Measurements from ENCODE around the gene NOL8.

NOL8 gene

DNA sequence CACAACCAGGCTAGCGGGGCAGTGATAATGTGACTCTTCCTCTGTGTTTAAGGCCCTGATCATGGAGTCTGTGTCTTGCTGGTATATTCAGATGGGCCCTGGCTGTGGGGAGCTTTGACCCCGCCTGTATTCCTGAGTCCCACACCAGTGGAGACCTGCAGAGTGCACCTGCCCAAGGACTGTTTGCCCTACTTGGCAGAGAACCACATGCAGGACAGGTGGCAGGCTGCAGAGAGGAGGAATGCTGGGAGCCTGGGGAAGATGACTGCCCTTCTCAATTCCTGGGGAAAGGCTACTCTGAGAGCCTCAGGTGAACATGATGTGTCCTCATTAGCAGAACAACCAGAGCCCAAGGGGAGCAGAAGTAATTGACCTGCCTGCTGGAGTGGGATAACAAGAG is 67.8 kb downstream of the NOL8 start:
- H3K9ac ChIP-seq (ENCODE audit: low read length) = no peak overlapping the region
- H3K27ac ChIP-seq (ENCODE audit: low read depth, low read length) = no peak overlapping the region
- no peaks in the 10 kb centered on the region for H3K27me3 ChIP-seq (ENCODE audit: control insufficient read depth in 1 of 2, insufficient read depth in 2 of 2, low read length in 2 of 2)
- H3K36me3 ChIP-seq (ENCODE audit: insufficient read depth, low read length) = peaks cover 92% of the 10 kb centered on the region
- no peaks in the 10 kb centered on the region for H3K4me1 ChIP-seq (ENCODE audit: insufficient read depth, low read length)
- no peaks in the 10 kb centered on the region for H3K9me3 ChIP-seq (ENCODE audit: low read length)
- H3K4me3 ChIP-seq (ENCODE audit: low read depth in 1 of 2, low read length in 2 of 2) = no peak overlapping the region

DNA sequence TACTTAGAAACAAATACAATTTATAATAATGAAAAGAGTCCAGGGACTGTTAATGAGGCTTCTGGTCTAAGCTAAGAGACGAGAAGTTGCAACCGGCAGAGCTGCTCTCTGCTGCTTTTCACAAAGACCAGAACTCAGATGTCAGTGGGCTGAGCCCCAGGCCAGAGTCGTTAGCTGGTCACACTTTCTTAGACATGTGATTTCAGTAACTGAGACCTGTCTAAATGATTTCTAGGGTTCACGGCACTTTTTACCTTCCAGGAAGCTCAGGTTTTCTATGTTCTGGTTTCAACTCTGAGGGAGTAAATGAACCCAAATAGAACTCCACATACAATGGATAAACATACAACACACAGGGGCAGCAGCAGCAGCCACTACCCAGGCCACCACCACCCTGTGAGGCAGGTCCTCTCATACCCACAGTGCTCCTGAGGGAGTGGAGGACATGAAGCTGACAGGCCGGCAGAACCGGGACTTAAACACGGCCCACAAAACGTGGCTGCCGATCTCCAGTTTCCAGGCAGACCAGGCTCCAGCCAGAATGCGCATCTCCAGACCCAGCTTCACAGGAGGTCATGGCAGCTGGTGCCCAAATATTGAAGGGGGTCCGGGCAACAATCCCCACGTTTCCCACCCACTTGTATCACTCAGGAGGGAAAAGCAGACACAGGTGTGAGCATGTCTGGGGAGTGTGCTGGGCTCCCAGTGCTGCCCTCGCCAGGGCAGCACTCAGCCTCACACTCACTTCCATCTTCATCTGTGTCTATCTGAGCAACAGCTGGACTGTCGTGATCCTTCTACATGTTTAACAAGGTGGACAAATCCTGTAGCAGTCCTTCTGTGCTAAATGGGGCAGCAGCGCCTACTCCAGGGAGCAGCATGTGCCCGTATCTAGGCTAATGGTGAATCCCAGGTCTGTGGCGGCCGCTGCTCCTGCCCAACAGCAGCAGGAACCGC is 70.5 kb downstream of the NOL8 start:
- peaks cover 94% of the 10 kb centered on the region for H3K36me3 ChIP-seq (ENCODE audit: insufficient read depth, low read length)
- no peaks in the 10 kb centered on the region for H3K27me3 ChIP-seq (ENCODE audit: control insufficient read depth in 1 of 2, insufficient read depth in 2 of 2, low read length in 2 of 2)
- no peaks in the 10 kb centered on the region for H3K9me3 ChIP-seq (ENCODE audit: low read length)

DNA sequence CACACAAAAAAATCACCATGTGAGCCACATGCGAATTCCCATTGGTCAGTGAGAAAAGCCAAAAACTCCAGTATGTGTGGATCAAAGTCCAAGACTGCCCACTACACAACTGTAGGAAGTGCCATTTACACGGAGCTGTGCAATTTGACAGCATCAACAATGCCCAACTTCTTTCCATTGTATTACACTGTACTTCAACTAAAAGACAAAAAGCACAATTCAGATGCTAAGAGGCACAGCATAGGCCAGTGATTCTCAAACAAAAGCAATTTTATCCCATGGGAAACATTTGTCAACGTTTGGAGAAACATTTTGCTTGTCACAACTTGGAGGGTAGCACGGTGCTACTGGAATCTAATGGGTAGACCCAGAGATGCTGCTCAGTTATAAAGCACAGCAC is 71.5 kb downstream of the NOL8 start:
- no peak overlapping the region for H3K27ac ChIP-seq (ENCODE audit: low read depth, low read length)

More for the DNA sequence above, 70.5 kb downstream of the NOL8 start:
- no peak overlapping the region for H3K27ac ChIP-seq (ENCODE audit: low read depth, low read length)
- no peak overlapping the region for H3K4me3 ChIP-seq (ENCODE audit: low read depth in 1 of 2, low read length in 2 of 2)
- H3K9ac ChIP-seq (ENCODE audit: low read length) = no peak overlapping the region
- no peaks in the 10 kb centered on the region for H3K4me1 ChIP-seq (ENCODE audit: insufficient read depth, low read length)

GRCh38 chr9:92247981-92248380 is 77.2 kb downstream of the NOL8 start:
- Histone ChIP-seq H3K9me3 (ENCODE audit: low read length) (no peaks in the 10 kb centered on the region), H3K4me3 (ENCODE audit: low read depth in 1 of 2, low read length in 2 of 2) (no peak overlapping the region), H3K27me3 (ENCODE audit: control insufficient read depth in 1 of 2, insufficient read depth in 2 of 2, low read length in 2 of 2) (no peaks in the 10 kb centered on the region), H3K9ac (ENCODE audit: low read length) (no peak overlapping the region), H3K4me1 (ENCODE audit: insufficient read depth, low read length) (no peaks in the 10 kb centered on the region), H3K27ac (ENCODE audit: low read depth, low read length) (no peak overlapping the region), H3K36me3 (ENCODE audit: insufficient read depth, low read length) (peaks cover 90% of the 10 kb centered on the region)

More for the DNA sequence above, 71.5 kb downstream of the NOL8 start:
- Histone ChIP-seq H3K4me1 (ENCODE audit: insufficient read depth, low read length) (no peaks in the 10 kb centered on the region), H3K36me3 (ENCODE audit: insufficient read depth, low read length) (peaks cover 91% of the 10 kb centered on the region), H3K9me3 (ENCODE audit: low read length) (no peaks in the 10 kb centered on the region), H3K9ac (ENCODE audit: low read length) (no peak overlapping the region), H3K4me3 (ENCODE audit: low read depth in 1 of 2, low read length in 2 of 2) (no peak overlapping the region), H3K27me3 (ENCODE audit: control insufficient read depth in 1 of 2, insufficient read depth in 2 of 2, low read length in 2 of 2) (no peaks in the 10 kb centered on the region)
